Suprapubic skin (tissue), 4 donors: ENCODE results near the gene MAP3K20. TPM values are rescaled to one million over a fixed set of nuclear protein-coding genes. Genes with fewer than 3 reads are reported as not detected.
A peak's percentile ranks its signal among the peaks of the same experiment; 100 is the strongest.
"Not testable (repeated sequence)": the region's sequence is repeated elsewhere in the genome, so short reads cannot be mapped to it uniquely, and the experiment has no call there.

ENCODE experiments used
- DNase-seq, 2 donors: peaks; one replicate each; pipeline ENCODE4 v3.0.0-alpha.2; 2019; ENCODE audit warnings: low spot score in 2 of 2
- H3K27ac ChIP-seq: fragments of 200-600 bp; sonication (generic); one replicate; pipeline ENCODE4 v1.5.1; 2019
- H3K27me3 ChIP-seq: fragments of 200-600 bp; sonication (generic); one replicate; pipeline ENCODE4 v1.5.1; 2019
- H3K36me3 ChIP-seq: fragments of 200-600 bp; sonication (generic); one replicate; pipeline ENCODE4 v1.5.1; 2019
- H3K4me1 ChIP-seq: fragments of 200-600 bp; sonication (generic); one replicate; pipeline ENCODE4 v1.5.1; 2019
- H3K4me3 ChIP-seq: fragments of 200-600 bp; sonication (generic); one replicate; pipeline ENCODE4 v1.5.1; 2019; ENCODE audit warnings: mild to moderate bottlenecking
- H3K9me3 ChIP-seq: fragments of 200-600 bp; sonication (generic); one replicate; pipeline ENCODE4 v1.5.1; 2019
- CTCF ChIP-seq, 2 donors: fragments of 200-600 bp in 1 of 2; fragments of 450-650 bp in 1 of 2; sonication (generic) in 1 of 2; IDR thresholded peaks; one replicate each; pipeline ENCODE4 v1.5.1; 2016 to 2019; ENCODE audit warnings: antibody characterized with exemption in 2 of 2, mild to moderate bottlenecking in 1 of 2, moderate library complexity in 1 of 2
- EP300 ChIP-seq: sonication (generic); formaldehyde crosslinking; IDR thresholded peaks from one replicate; pipeline ENCODE4 v1.6.1; 2017; ENCODE audit warnings: antibody characterized with exemption
- POLR2A ChIP-seq, 2 donors: fragments of 450-650 bp; IDR thresholded peaks; one replicate each; pipeline ENCODE4 v1.6.1; 2017; ENCODE audit warnings: antibody characterized with exemption in 2 of 2, mild to moderate bottlenecking in 2 of 2, moderate library complexity in 2 of 2
- POLR2AphosphoS5 ChIP-seq, 3 donors: sonication (generic); formaldehyde crosslinking; IDR thresholded peaks; one replicate each; pipeline ENCODE4 v1.6.1; 2017; ENCODE audit warnings: antibody characterized with exemption in 3 of 3
- WGBS: methylation state at CpG from one replicate; pipeline ENCODE4 v1.1.5; 2018; 5-methylcytosine and 5-hydroxymethylcytosine counted together
- total RNA-seq, 4 donors: library from RNA; depleted of rRNA; stranded (reverse); fragments of >200 nt; gene quantifications; one replicate each; pipeline ENCODE4 v1.1.0, GENCODE V29; 2016

The MAP3K20 gene
- total RNA-seq, 4 donors from 2014 or later, result 26.2 to 40.3 (median 33.6) TPM

DNA sequence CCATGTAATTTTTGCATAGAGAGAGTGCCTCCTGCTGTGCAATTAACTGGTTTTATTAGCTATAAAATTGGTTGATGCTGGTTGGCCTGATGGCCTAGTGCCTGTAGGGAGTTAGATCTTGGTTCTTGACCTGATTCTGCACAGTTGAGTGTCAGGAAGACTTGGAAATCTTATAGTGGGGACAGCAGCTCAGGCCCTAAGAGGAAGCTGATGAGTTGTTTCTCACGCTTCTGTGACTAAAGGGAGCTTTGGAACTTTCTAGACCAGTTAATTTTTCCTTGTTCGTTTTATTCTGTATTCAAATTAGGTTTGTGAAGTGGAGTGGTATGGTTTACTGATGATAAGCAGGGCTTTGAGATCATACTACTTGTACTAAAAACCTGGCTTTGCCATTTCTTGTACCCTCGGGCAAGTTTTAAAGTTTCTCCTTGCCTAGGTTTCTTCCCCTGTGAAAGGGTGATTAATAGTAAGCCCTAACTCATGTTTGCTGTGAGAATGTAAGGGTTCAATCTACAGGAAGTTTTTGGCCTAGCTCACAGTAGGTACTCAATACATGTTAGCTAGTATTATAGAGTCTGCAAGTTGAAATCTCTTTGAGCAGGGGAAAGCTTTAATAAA lies 82.1 kb downstream of the MAP3K20 start:
- Histone ChIP-seq H3K27me3 (no peaks in the 10 kb centered on the region), H3K4me3 (no peak overlapping the region), H3K36me3 (no peaks in the 10 kb centered on the region), H3K4me1 (peaks cover 19% of the 10 kb centered on the region), H3K27ac (no peak overlapping the region), H3K9me3 (no peaks in the 10 kb centered on the region)
- TF ChIP-seq POLR2AphosphoS5 (IDR thresholded peaks at IDR 0.05) (no peak), CTCF (IDR thresholded peaks at IDR 0.05) (no peak), EP300 (no peak), POLR2A (IDR thresholded peaks at IDR 0.05) (no peak)
- WGBS, result 74% methylated on average over 3 of the region's 3 CpGs
- DNase-seq, result no peak

GRCh38 chr2:173159791-173160463 lies 84.3 kb downstream of the MAP3K20 start:
- no peaks in the 10 kb centered on the region for H3K27me3 ChIP-seq
- no peaks in the 10 kb centered on the region for H3K36me3 ChIP-seq
- 21% methylated on average over 1 of the region's 1 CpG for whole genome bisulfite sequencing
- no peak overlapping the region for H3K4me3 ChIP-seq
- H3K4me1 ChIP-seq, result peaks cover 19% of the 10 kb centered on the region
- TF ChIP-seq POLR2AphosphoS5 (IDR thresholded peaks at IDR 0.05) (peak; percentile 64 to 87 (median 85)), POLR2A (IDR thresholded peaks at IDR 0.05) (no peak), EP300 (peak; percentile 88)
- H3K9me3 ChIP-seq, result no peaks in the 10 kb centered on the region
- peak overlapping the region; percentile 22 for H3K27ac ChIP-seq
- peak; percentile 91 to 93 for DNase-seq

- H3K4me1 ChIP-seq, result peaks cover 19% of the 10 kb centered on the region
- no peak overlapping the region for H3K4me3 ChIP-seq
- no peaks in the 10 kb centered on the region for H3K27me3 ChIP-seq
- H3K27ac ChIP-seq, result peak overlapping the region; percentile 22
- H3K36me3 ChIP-seq, result no peaks in the 10 kb centered on the region
- DNase-seq, result no peak
- WGBS, result 86% methylated on average over 4 of the region's 4 CpGs
- no peaks in the 10 kb centered on the region for H3K9me3 ChIP-seq
- TF ChIP-seq POLR2A (IDR thresholded peaks at IDR 0.05) (no peak), EP300 (no peak), POLR2AphosphoS5 (IDR thresholded peaks at IDR 0.05) (no peak), CTCF (IDR thresholded peaks at IDR 0.05) (no peak)
These were observed 85.0 kb downstream of the MAP3K20 start for GRCh38 chr2:173160618-173161017.

- no peaks in the 10 kb centered on the region for H3K9me3 ChIP-seq
- DNase-seq, result no peak
- no peak for TF ChIP-seq POLR2AphosphoS5 (IDR thresholded peaks at IDR 0.05)
- no peak for TF ChIP-seq CTCF (IDR thresholded peaks at IDR 0.05)
- TF ChIP-seq EP300, result no peak
- TF ChIP-seq POLR2A (IDR thresholded peaks at IDR 0.05), result no peak
- H3K27ac ChIP-seq, result no peak overlapping the region
- H3K36me3 ChIP-seq, result no peaks in the 10 kb centered on the region
- no peaks in the 10 kb centered on the region for H3K27me3 ChIP-seq
- no peak overlapping the region for H3K4me3 ChIP-seq
- H3K4me1 ChIP-seq, result peaks cover 19% of the 10 kb centered on the region
- 72% methylated on average over 4 of the region's 4 CpGs for WGBS
These were observed 85.4 kb downstream of the MAP3K20 start for GRCh38 chr2:173161040-173161439.

DNA sequence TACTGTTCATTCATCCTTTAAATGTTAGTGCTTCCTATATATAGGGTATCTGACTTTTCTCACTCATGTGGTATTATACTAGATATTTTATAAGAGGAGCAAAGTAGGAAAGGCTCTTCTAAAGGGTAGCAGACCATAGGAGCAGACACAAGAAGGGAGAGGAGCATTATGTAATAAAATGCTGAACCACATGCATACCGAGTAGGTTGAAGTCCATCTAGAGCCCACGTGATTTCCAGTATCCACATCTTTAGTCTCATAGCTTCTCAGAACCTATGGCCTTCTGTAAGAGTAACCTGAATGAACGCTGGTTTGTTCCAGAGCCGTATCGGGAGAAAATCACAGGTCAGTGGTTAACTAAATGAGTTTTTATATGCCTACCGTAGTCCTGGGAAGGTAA lies 85.9 kb downstream of the MAP3K20 start:
- no peak overlapping the region for H3K4me3 ChIP-seq
- no peak for DNase-seq
- H3K9me3 ChIP-seq, result no peaks in the 10 kb centered on the region
- no peak for TF ChIP-seq POLR2AphosphoS5 (IDR thresholded peaks at IDR 0.05)
- TF ChIP-seq POLR2A (IDR thresholded peaks at IDR 0.05), result no peak
- no peak for TF ChIP-seq EP300
- H3K36me3 ChIP-seq, result no peaks in the 10 kb centered on the region
- peaks cover 19% of the 10 kb centered on the region for H3K4me1 ChIP-seq
- WGBS, result 92% methylated on average over 6 of the region's 6 CpGs
- no peaks in the 10 kb centered on the region for H3K27me3 ChIP-seq
- no peak overlapping the region for H3K27ac ChIP-seq

DNA sequence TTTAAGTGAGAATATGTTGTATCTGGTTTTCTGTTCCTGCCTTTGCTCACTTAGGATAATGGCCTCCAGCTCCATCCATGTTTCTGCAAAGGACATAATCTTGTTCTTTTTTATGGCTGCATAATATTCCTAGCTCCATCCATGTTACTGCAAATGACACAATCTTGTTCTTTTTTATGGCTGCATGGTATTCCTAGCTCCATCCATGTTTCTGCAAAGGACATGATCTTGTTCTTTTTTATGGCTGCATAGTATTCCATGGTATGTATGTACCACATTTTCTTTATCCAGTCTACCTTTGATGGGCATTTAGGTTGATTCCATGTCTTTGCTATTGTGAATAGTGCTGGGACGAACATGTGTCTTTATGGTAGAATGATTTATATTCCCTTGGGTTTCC lies 87.7 kb downstream of the MAP3K20 start:
- 93% methylated on average over 1 of the region's 1 CpG for WGBS
- not testable (repeated sequence) for H3K27ac ChIP-seq, DNase-seq, H3K27me3 ChIP-seq, H3K9me3 ChIP-seq, H3K36me3 ChIP-seq, H3K4me3 ChIP-seq
- H3K4me1 ChIP-seq, result peaks cover 19% of the 10 kb centered on the region
